IMR-90 (cell line): Measurements from ENCODE around the gene AATF. TPM values are rescaled to one million over a fixed set of nuclear protein-coding genes. Genes with fewer than 3 reads are reported as not detected.

Experiments
- ATAC-seq: fragments of 200-7000 bp; cut with Tn5 transposase; 2 replicates; pipeline ENCODE4 v1.9.1; 2020; ENCODE audit warnings: low read depth, mild to moderate bottlenecking, moderate library complexity
- BruUV-seq: library from RNA; stranded (reverse); fragments of 400-500 nt; replicated peaks from 2 replicates; lab custom pipeline; 2021; lab: Mats Ljungman, UMichigan
- CTCF ChIA-PET: fragments of 300-600 bp; formaldehyde crosslinking; extraction: SDS; loops from one replicate; lab custom pipeline; 2021; ENCODE audit warnings: antibody characterized with exemption; lab: Yijun Ruan, JAX
- POLR2A ChIA-PET: fragments of 300-600 bp; sonication (Branson Sonifier 250); formaldehyde crosslinking; loops from one replicate; lab custom pipeline; 2022; ENCODE audit warnings: antibody characterized with exemption; ENCODE audit not compliant: unreplicated experiment; lab: Charles Lee
- DNase-seq: peaks from one replicate; pipeline ENCODE4 v3.0.0; 2013
- H2AFZ ChIP-seq: replicated peaks from 2 replicates; pipeline ENCODE3; 2013; ENCODE audit warnings: low read length, mild to moderate bottlenecking; ENCODE audit not compliant: poor library complexity
- H2AK5ac ChIP-seq: 2 replicates; pipeline ENCODE4 v1.6.1; 2013; ENCODE audit warnings: low read depth, low read length, inconsistent platforms
- H2AK9ac ChIP-seq: replicated peaks from 2 replicates; pipeline ENCODE3; 2013; ENCODE audit warnings: mild to moderate bottlenecking, low read depth, low read length, moderate library complexity; ENCODE audit not compliant: poor library complexity
- H2BK120ac ChIP-seq: 2 replicates; pipeline ENCODE4 v1.6.1; 2013; ENCODE audit warnings: low read depth, low read length, inconsistent platforms
- H2BK15ac ChIP-seq: 3 replicates; pipeline ENCODE4 v1.6.1; 2013; ENCODE audit warnings: low read depth, low read length, inconsistent platforms
- H2BK20ac ChIP-seq: 2 replicates; pipeline ENCODE4 v1.6.1; 2013; ENCODE audit warnings: low read depth, mild to moderate bottlenecking, inconsistent platforms, low read length, moderate library complexity
- H2BK5ac ChIP-seq: 2 replicates; pipeline ENCODE4 v1.6.1; 2013; ENCODE audit warnings: mild to moderate bottlenecking, low read depth, low read length, inconsistent platforms; ENCODE audit not compliant: poor library complexity, severe bottlenecking
- H3K14ac ChIP-seq: replicated peaks from 2 replicates; pipeline ENCODE4 v1.6.1; 2013; ENCODE audit warnings: low read depth, low read length, inconsistent platforms
- H3K18ac ChIP-seq: 2 replicates; pipeline ENCODE4 v1.6.1; 2013; ENCODE audit warnings: low read depth, low read length, control low read depth
- H3K23ac ChIP-seq: 2 replicates; pipeline ENCODE4 v1.6.1; 2013; ENCODE audit warnings: low read depth, low read length, inconsistent platforms
- H3K27ac ChIP-seq: 2 replicates; pipeline ENCODE4 v1.5.1; 2013; ENCODE audit warnings: mild to moderate bottlenecking, control low read depth, low read length; ENCODE audit not compliant: insufficient read depth
- H3K27me3 ChIP-seq: 2 replicates; pipeline ENCODE4 v1.6.1; 2013; ENCODE audit warnings: low read length; ENCODE audit not compliant: control insufficient read depth, insufficient read depth
- H3K36me3 ChIP-seq: 2 replicates; pipeline ENCODE4 v1.6.1; 2013; ENCODE audit warnings: low read length, mixed read lengths; ENCODE audit not compliant: control insufficient read depth, insufficient read depth
- H3K4ac ChIP-seq: 2 replicates; pipeline ENCODE4 v1.6.1; 2013; ENCODE audit warnings: low read depth, low read length, inconsistent platforms
- H3K4me1 ChIP-seq: 2 replicates; pipeline ENCODE4 v1.6.1; 2013; ENCODE audit warnings: low read length, mixed read lengths; ENCODE audit not compliant: control insufficient read depth, insufficient read depth
- H3K4me2 ChIP-seq: 2 replicates; pipeline ENCODE4 v1.6.1; 2013; ENCODE audit warnings: low read depth, mild to moderate bottlenecking, control low read depth, low read length, moderate library complexity
- H3K4me3 ChIP-seq: 2 replicates; pipeline ENCODE4 v1.5.1; 2013; ENCODE audit warnings: low read depth, mild to moderate bottlenecking, control low read depth, low read length, moderate library complexity; ENCODE audit not compliant: insufficient read depth
- H3K56ac ChIP-seq: 2 replicates; pipeline ENCODE4 v1.6.1; 2013; ENCODE audit warnings: low read length, inconsistent platforms; ENCODE audit not compliant: insufficient read depth; ENCODE audit errors: extremely low read depth
- H3K79me1 ChIP-seq, 2 experiments: 2 replicates each; pipeline ENCODE4 v1.6.1; 2013; ENCODE audit warnings: low read length in 2 of 2, inconsistent platforms in 1 of 2, low read depth in 1 of 2
- H3K9ac ChIP-seq: 2 replicates; pipeline ENCODE4 v1.6.1; 2013; ENCODE audit warnings: low read depth, low read length, control low read depth
- H3K9me1 ChIP-seq: 2 replicates; pipeline ENCODE4 v1.6.1; 2013; ENCODE audit warnings: low read length, inconsistent platforms; ENCODE audit not compliant: insufficient read depth
- H3K9me3 ChIP-seq: 2 replicates; pipeline ENCODE4 v1.6.1; 2013; ENCODE audit warnings: low read length; ENCODE audit not compliant: control insufficient read depth, insufficient read depth
- H4K20me1 ChIP-seq: 2 replicates; pipeline ENCODE4 v1.6.1; 2013; ENCODE audit warnings: low read length, inconsistent platforms; ENCODE audit not compliant: insufficient read depth
- H4K5ac ChIP-seq: 2 replicates; pipeline ENCODE4 v1.6.1; 2013; ENCODE audit warnings: mild to moderate bottlenecking, low read depth, low read length, control low read depth
- H4K8ac ChIP-seq, 2 experiments: 2 replicates each; pipeline ENCODE4 v1.6.1; 2013; ENCODE audit warnings: low read depth in 2 of 2, low read length in 2 of 2, control low read depth in 1 of 2, inconsistent platforms in 1 of 2
- H4K91ac ChIP-seq: 2 replicates; pipeline ENCODE4 v1.6.1; 2013; ENCODE audit warnings: low read depth, low read length, inconsistent platforms; ENCODE audit not compliant: insufficient read depth
- BHLHE40 ChIP-seq: fragments of 150-350 bp; IDR thresholded peaks from 2 replicates; pipeline ENCODE4 v1.6.1; 2016; ENCODE audit warnings: mild to moderate bottlenecking, low read depth, low read length
- CEBPB ChIP-seq: IDR thresholded peaks from 2 replicates; pipeline ENCODE4 v1.6.1; 2012; ENCODE audit warnings: low read depth, low read length, improper control_type of control experiment
- CHD1 ChIP-seq: IDR thresholded peaks from 2 replicates; pipeline ENCODE4 v1.6.1; 2012; ENCODE audit warnings: low read depth, low read length, improper control_type of control experiment
- CTCF ChIP-seq: conservative IDR thresholded peaks from 2 replicates; pipeline ENCODE4 v1.5.1; 2012; ENCODE audit warnings: mild to moderate bottlenecking, low read depth, low read length, improper control_type of control experiment
- ELK1 ChIP-seq: fragments of 150-350 bp; IDR thresholded peaks from 2 replicates; pipeline ENCODE4 v1.6.1; 2016; ENCODE audit warnings: low read depth, mild to moderate bottlenecking, low read length, moderate library complexity, borderline replicate concordance
- FOS ChIP-seq: fragments of 150-350 bp; IDR thresholded peaks from 2 replicates; pipeline ENCODE4 v1.6.1; 2016; ENCODE audit warnings: low read depth, low read length
- MAFK ChIP-seq: IDR thresholded peaks from 2 replicates; pipeline ENCODE4 v1.6.1; 2012; ENCODE audit warnings: low read depth, low read length, improper control_type of control experiment
- MAZ ChIP-seq: IDR thresholded peaks from 2 replicates; pipeline ENCODE4 v1.6.1; 2012; ENCODE audit warnings: low read depth, mild to moderate bottlenecking, low read length, improper control_type of control experiment, moderate library complexity, borderline replicate concordance
- MXI1 ChIP-seq: IDR thresholded peaks from 2 replicates; pipeline ENCODE4 v1.6.1; 2012; ENCODE audit warnings: low read depth, mild to moderate bottlenecking, low read length, moderate library complexity, borderline replicate concordance
- NFE2L2 ChIP-seq: fragments of 150-350 bp; IDR thresholded peaks from 2 replicates; pipeline ENCODE4 v1.6.1; 2016; ENCODE audit warnings: low read depth, mild to moderate bottlenecking, low read length
- POLR2A ChIP-seq: IDR thresholded peaks from 2 replicates; pipeline ENCODE4 v1.6.1; 2012; ENCODE audit warnings: mild to moderate bottlenecking, low read depth, low read length
- RAD21 ChIP-seq: IDR thresholded peaks from 2 replicates; pipeline ENCODE4 v1.6.1; 2012; ENCODE audit warnings: low read length, improper control_type of control experiment
- RCOR1 ChIP-seq: IDR thresholded peaks from 2 replicates; pipeline ENCODE4 v1.6.1; 2012; ENCODE audit warnings: mild to moderate bottlenecking, low read length, improper control_type of control experiment; ENCODE audit not compliant: insufficient replicate concordance
- RFX5 ChIP-seq: IDR thresholded peaks from 2 replicates; pipeline ENCODE4 v1.8.0; 2012; ENCODE audit warnings: low read depth, mild to moderate bottlenecking, low read length, moderate library complexity
- SMC3 ChIP-seq: fragments of 150-350 bp; IDR thresholded peaks from 2 replicates; pipeline ENCODE4 v1.6.1; 2016; ENCODE audit warnings: low read depth, mild to moderate bottlenecking, antibody characterized with exemption, low read length, moderate library complexity
- USF2 ChIP-seq: fragments of 150-350 bp; IDR thresholded peaks from 2 replicates; pipeline ENCODE4 v1.6.1; 2017; ENCODE audit warnings: mild to moderate bottlenecking, antibody characterized with exemption, low read length, low read depth
- dilution Hi-C: fragments of 300-500 bp; cut with HindIII; formaldehyde crosslinking; loops from one replicate; pipeline ENCODE4 v1.14.3; 2018; ENCODE audit warnings: low sequenced_read_pairs; ENCODE audit not compliant: unreplicated experiment
- in situ Hi-C: fragments of 300-500 bp; cut with MboI; formaldehyde crosslinking; loops from 3 replicates; pipeline ENCODE4 v1.14.3; 2019; ENCODE audit warnings: low sequenced_read_pairs, inconsistent platforms, mixed read lengths
- intact Hi-C: fragments of 100-400 bp; cut with micrococcal nuclease; formaldehyde crosslinking; loops from 2 replicates; pipeline ENCODE4 v1.10.0; 2022
- polyA plus RNA-seq, 3 experiments: library from polyadenylated mRNA; depleted of rRNA; stranded (reverse); fragments of >200 nt; gene quantifications; 2 replicates each; pipeline ENCODE4 v1.2.3, GENCODE V29; 2012; ENCODE audit warnings: low replicate concordance in 1 of 3
- total RNA-seq: library from RNA; depleted of rRNA; stranded (reverse); fragments of >200 nt; gene quantifications from 2 replicates; pipeline ENCODE4 v1.2.3, GENCODE V29; 2012

AATF gene
- total and polyA plus RNA-seq, 2 of the 4 experiments (the other 2 are of a cell fraction): 21.0 to 34.8 TPM

GRCh38 chr17:36993227-36993626 lies 44.5 kb downstream of the AATF start:
- Histone ChIP-seq H4K5ac (no peak overlapping the region), H3K9me1 (0 out of 2 replicates have a peak, but pooled peaks cover 3% of the 10 kb centered on the region), H3K27me3 (no peaks in the 10 kb centered on the region), H3K4me3 (no peak overlapping the region), H3K79me1 (peaks cover 4 to 15% of the 10 kb centered on the region in 2 experiments; a peak in 2 of 4 replicates), H2BK20ac (no peak overlapping the region), H3K23ac (no peak overlapping the region), H4K8ac (no peak overlapping the region), H3K18ac (no peak overlapping the region), H3K9me3 (no peaks in the 10 kb centered on the region), H2AFZ (no peak overlapping the region), H2BK5ac (no peak overlapping the region), H3K4ac (no peak overlapping the region), H2AK5ac (no peak overlapping the region), H3K4me1 (peaks cover 2% of the 10 kb centered on the region), H3K36me3 (peaks cover 32% of the 10 kb centered on the region), H3K27ac (no peak overlapping the region), H3K56ac (no peak overlapping the region), H4K20me1 (peaks cover 4% of the 10 kb centered on the region; the same call in 1 of the 2 replicates), H4K91ac (no peak overlapping the region), H2BK120ac (no peak overlapping the region), H2AK9ac (no peak overlapping the region), H3K9ac (no peak overlapping the region), H2BK15ac (no peak overlapping the region), H3K14ac (no peak overlapping the region), H3K4me2 (no peak overlapping the region)
- in situ Hi-C loops (no loop called here), dilution Hi-C loops (no loop called here), intact Hi-C loops (no loop called here)
- TF ChIP-seq NFE2L2: no peak
- TF ChIP-seq ELK1: no peak
- no peak for TF ChIP-seq RAD21
- no peak for TF ChIP-seq CHD1
- TF ChIP-seq BHLHE40: no peak
- no peak for TF ChIP-seq USF2
- TF ChIP-seq MAZ: no peak
- no peak for TF ChIP-seq CTCF
- TF ChIP-seq MXI1: no peak
- no peak for TF ChIP-seq RFX5
- TF ChIP-seq POLR2A: no peak
- no peak for TF ChIP-seq SMC3
- TF ChIP-seq FOS: no peak
- TF ChIP-seq RCOR1: no peak
- no peak for TF ChIP-seq CEBPB
- no peak for TF ChIP-seq MAFK
- ChIA-PET CTCF (interaction anchor here (0.9 kb wide), 1 partner anchor 14 kb away, joined by 3 read pairs; no protein-coding TSS in a partner anchor), POLR2A (no interaction called here)
- ATAC-seq: no peak
- no peak for DNase-seq
- BruUV-seq: no TSS peak
